Mesendoderm (in vitro differentiated cells): Measurements from ENCODE around the gene FOXS1.

ENCODE experiments used
- DNase-seq: peaks from one replicate; pipeline ENCODE4 v3.0.0; 2013
- H2AK5ac ChIP-seq: 2 replicates; pipeline ENCODE4 v1.6.1; 2013; ENCODE audit warnings: low read length, inconsistent platforms
- H2BK120ac ChIP-seq: 2 replicates; pipeline ENCODE4 v1.6.1; 2013; ENCODE audit warnings: low read depth, mild to moderate bottlenecking, low read length, moderate library complexity, mixed read lengths
- H2BK15ac ChIP-seq: replicated peaks from 2 replicates; pipeline ENCODE4 v1.6.1; 2013; ENCODE audit warnings: low read depth, mild to moderate bottlenecking, moderate library complexity
- H2BK5ac ChIP-seq: 2 replicates; pipeline ENCODE4 v1.6.1; 2013; ENCODE audit warnings: low read length, inconsistent platforms
- H3K18ac ChIP-seq: 2 replicates; pipeline ENCODE4 v1.6.1; 2013; ENCODE audit warnings: mild to moderate bottlenecking, low read length, mixed read lengths
- H3K23ac ChIP-seq: one replicate; pipeline ENCODE4 v1.6.1; 2013; ENCODE audit warnings: low read length
- H3K27ac ChIP-seq: 2 replicates; pipeline ENCODE4 v1.5.1; 2013; ENCODE audit warnings: low read depth, mild to moderate bottlenecking, inconsistent platforms, low read length, moderate library complexity
- H3K27me3 ChIP-seq: 2 replicates; pipeline ENCODE4 v1.6.1; 2013; ENCODE audit warnings: low read length, control low read depth, mild to moderate bottlenecking, inconsistent platforms; ENCODE audit not compliant: insufficient read depth, poor library complexity
- H3K36me3 ChIP-seq: 2 replicates; pipeline ENCODE4 v1.6.1; 2013; ENCODE audit warnings: low read length, inconsistent platforms; ENCODE audit not compliant: control insufficient read depth, insufficient read depth
- H3K4ac ChIP-seq: one replicate; pipeline ENCODE4 v1.6.1; 2013; ENCODE audit warnings: low read depth, mild to moderate bottlenecking, low read length, moderate library complexity
- H3K4me1 ChIP-seq: 2 replicates; pipeline ENCODE4 v1.6.1; 2013; ENCODE audit warnings: low read depth, low read length, inconsistent platforms; ENCODE audit not compliant: control insufficient read depth
- H3K4me2 ChIP-seq: 2 replicates; pipeline ENCODE4 v1.6.1; 2013; ENCODE audit warnings: low read length
- H3K4me3 ChIP-seq: 2 replicates; pipeline ENCODE4 v1.5.1; 2013; ENCODE audit warnings: mild to moderate bottlenecking, low read length
- H3K56ac ChIP-seq: one replicate; pipeline ENCODE4 v1.6.1; 2013; ENCODE audit warnings: low read length
- H3K79me1 ChIP-seq: 2 replicates; pipeline ENCODE4 v1.6.1; 2013; ENCODE audit warnings: low read length, inconsistent platforms
- H3K79me2 ChIP-seq: 2 replicates; pipeline ENCODE4 v1.6.1; 2013; ENCODE audit warnings: mild to moderate bottlenecking, low read length; ENCODE audit not compliant: control insufficient read depth, insufficient read depth
- H3K9ac ChIP-seq: 2 replicates; pipeline ENCODE4 v1.6.1; 2013; ENCODE audit warnings: low read length, inconsistent platforms
- H4K5ac ChIP-seq: one replicate; pipeline ENCODE4 v1.6.1; 2013; ENCODE audit warnings: low read length
- H4K8ac ChIP-seq: one replicate; pipeline ENCODE4 v1.6.1; 2013; ENCODE audit warnings: low read depth, mild to moderate bottlenecking, control low read depth, low read length, moderate library complexity
- WGBS: extraction: QIAGEN DNeasy Blood & Tissue Kit; methylation state at CpG from one replicate; pipeline ENCODE4 v1.1.7; 2013; ENCODE audit warnings: low lambda C conversion rate, missing lambda C conversion rate; ENCODE audit not compliant: insufficient coverage; ENCODE audit errors: extremely low coverage; 5-methylcytosine and 5-hydroxymethylcytosine counted together

Gene FOXS1

DNA sequence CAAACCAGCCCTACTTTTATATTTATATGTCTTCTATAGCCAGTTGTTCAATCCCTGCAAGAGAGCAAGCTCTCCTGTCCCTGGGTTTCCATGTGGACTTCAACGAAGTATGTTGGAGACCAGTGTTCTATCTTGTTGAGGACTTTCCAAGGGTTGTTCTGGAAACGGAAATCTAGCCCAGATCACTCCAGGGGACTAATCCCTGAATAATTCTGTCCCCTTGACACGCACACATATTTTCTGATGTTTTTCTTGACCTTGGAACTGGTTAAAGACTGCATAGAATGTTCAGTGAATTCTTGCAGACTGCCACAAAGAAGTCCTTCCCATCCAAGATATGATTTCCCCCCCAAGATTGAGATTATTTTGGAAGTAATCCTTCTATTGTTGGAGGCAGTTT, 35.7 kb downstream of the FOXS1 start:
- Histone ChIP-seq H3K18ac (no peak overlapping the region), H3K4me2 (no peak overlapping the region), H2BK120ac (no peak overlapping the region), H3K79me1 (no peaks in the 10 kb centered on the region), H3K79me2 (no peaks in the 10 kb centered on the region), H2BK15ac (no peak overlapping the region), H3K36me3 (peaks cover 3% of the 10 kb centered on the region), H3K9ac (no peak overlapping the region), H3K23ac (no peak overlapping the region), H3K4me1 (no peaks in the 10 kb centered on the region), H3K27ac (no peak overlapping the region), H4K8ac (no peak overlapping the region), H2AK5ac (no peak overlapping the region), H3K4ac (no peak overlapping the region), H4K5ac (no peak overlapping the region), H3K27me3 (no peaks in the 10 kb centered on the region), H3K4me3 (no peak overlapping the region), H3K56ac (no peak overlapping the region), H2BK5ac (no peak overlapping the region)
- DNase-seq = no peak
- WGBS = no CpG with 5 or more reads among the region's 3 CpGs

DNA sequence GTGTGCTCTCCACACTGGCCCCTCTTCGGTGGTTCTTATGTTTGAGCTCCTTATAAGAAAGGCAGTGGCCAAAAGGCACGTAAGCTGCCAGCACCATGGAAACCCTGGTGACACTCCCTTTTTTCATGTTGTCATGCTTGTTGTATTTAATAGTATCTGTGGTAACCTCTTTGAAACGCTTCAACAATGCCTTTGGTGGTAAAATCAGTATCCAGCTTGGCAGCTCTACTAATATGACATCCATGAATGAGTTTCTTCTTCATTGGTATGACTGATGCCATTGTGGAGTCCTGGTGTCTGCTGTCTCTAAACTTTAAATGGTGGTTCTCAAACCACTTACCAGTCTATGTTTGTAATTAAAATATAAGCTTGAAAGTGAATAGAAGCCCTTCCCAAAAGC, 36.9 kb downstream of the FOXS1 start:
- Histone ChIP-seq H3K4me2 (no peak overlapping the region), H2AK5ac (no peak overlapping the region), H3K4ac (no peak overlapping the region), H3K23ac (no peak overlapping the region), H3K56ac (no peak overlapping the region), H3K27ac (no peak overlapping the region), H3K4me3 (no peak overlapping the region), H4K8ac (no peak overlapping the region), H4K5ac (no peak overlapping the region), H3K9ac (no peak overlapping the region), H2BK15ac (no peak overlapping the region), H3K27me3 (no peaks in the 10 kb centered on the region), H3K18ac (no peak overlapping the region), H3K79me1 (no peaks in the 10 kb centered on the region), H3K36me3 (peaks cover 3% of the 10 kb centered on the region), H3K4me1 (no peaks in the 10 kb centered on the region), H2BK120ac (no peak overlapping the region), H2BK5ac (no peak overlapping the region), H3K79me2 (no peaks in the 10 kb centered on the region)
- DNase-seq = no peak
- WGBS = no CpG with 5 or more reads among the region's 3 CpGs

DNA sequence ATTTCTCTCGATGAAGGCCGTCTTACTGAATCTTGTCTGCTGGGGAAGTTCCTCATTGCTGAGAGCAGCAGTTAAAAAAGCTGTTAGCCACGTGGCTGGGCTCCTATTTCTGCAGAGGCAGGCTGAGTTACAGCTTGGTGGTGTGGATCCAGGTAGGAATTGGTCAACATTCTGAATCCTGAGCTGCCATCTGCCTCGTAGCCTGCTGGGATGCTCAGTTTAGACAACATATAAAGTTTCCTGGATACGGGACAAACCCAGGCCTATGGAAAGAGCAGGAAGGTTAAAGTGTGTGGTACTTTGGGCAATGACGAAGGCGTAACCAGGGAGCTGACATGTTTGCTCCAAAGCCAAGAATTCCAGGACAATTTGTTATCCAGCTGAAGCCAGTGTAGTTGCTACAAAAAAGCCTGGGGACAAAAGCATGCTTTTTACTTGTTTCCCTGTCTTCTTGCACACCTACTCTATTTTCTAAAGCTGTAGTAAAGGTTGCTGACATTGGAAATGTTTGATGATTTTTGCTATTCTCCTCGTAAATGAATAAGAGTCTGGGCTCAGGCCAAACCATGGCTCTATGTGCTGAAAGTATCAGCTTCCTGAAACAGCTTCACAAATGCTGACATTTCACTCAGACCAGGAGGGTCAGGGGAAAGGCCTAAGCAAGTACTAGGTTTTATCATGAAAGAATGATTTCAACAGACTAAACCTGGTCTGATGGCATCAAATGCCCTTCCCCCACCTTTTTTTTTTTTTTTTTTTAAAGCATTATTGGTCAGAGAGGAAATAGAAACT, 38.6 kb downstream of the FOXS1 start:
- H3K27ac ChIP-seq = no peak overlapping the region
- H3K18ac ChIP-seq = no peak overlapping the region
- no peak for DNase-seq
- peaks cover 3% of the 10 kb centered on the region for H3K36me3 ChIP-seq
- H3K4me1 ChIP-seq = no peaks in the 10 kb centered on the region
- H2BK120ac ChIP-seq = no peak overlapping the region
- H3K79me2 ChIP-seq = no peaks in the 10 kb centered on the region
- H3K79me1 ChIP-seq = no peaks in the 10 kb centered on the region
- no peak overlapping the region for H3K23ac ChIP-seq
- H2AK5ac ChIP-seq = no peak overlapping the region
- no peak overlapping the region for H3K56ac ChIP-seq
- no peaks in the 10 kb centered on the region for H3K27me3 ChIP-seq
- H3K9ac ChIP-seq = no peak overlapping the region
- H2BK5ac ChIP-seq = no peak overlapping the region
- no peak overlapping the region for H2BK15ac ChIP-seq
- H4K5ac ChIP-seq = no peak overlapping the region
- no peak overlapping the region for H3K4me2 ChIP-seq
- no CpG with 5 or more reads among the region's 8 CpGs for WGBS
- H4K8ac ChIP-seq = no peak overlapping the region
- no peak overlapping the region for H3K4me3 ChIP-seq
- H3K4ac ChIP-seq = no peak overlapping the region

DNA sequence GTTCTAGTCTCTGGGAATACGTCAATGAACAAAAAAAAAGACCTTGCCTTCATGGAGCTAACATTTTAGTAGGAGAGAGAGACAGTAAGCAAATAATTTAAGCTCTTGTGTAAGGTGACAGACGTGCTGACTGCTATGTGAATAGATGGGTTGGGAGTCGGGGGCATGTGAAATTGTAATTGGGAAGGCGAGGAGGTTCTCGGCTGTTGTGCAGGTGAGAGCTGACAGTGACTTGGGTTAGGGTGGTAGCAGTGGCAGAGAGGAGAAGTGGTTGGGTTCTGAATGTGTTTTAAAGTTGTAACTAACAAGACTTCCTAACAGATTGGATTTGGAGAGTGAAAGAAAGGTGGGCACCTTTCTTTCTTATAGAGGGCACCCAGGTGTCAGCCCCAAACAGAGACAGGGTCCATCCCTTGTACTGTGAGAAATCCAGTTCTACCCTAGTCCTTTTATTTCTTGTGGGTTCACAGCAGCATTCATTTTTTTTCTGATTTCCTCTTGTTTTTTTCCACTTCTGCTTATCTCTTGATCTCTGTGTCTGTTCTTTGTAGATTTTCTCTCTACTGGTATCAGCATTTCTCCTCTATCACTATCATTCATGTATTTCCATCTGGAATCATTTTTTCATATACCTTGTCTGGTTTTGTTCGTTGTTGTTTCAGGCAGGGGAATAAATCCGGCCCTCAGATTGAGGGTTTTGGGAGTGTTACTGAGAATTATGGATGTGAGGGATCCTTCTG, 41.7 kb downstream of the FOXS1 start:
- H3K4me1 ChIP-seq = no peaks in the 10 kb centered on the region
- no peak overlapping the region for H2BK15ac ChIP-seq
- WGBS = 100% methylated on average over 2 of the region's 7 CpGs
- H2BK120ac ChIP-seq = no peak overlapping the region
- no peak overlapping the region for H3K4me2 ChIP-seq
- peaks cover 9% of the 10 kb centered on the region for H3K36me3 ChIP-seq
- no peak overlapping the region for H3K18ac ChIP-seq
- H3K23ac ChIP-seq = no peak overlapping the region
- no peak overlapping the region for H3K9ac ChIP-seq
- H3K4me3 ChIP-seq = no peak overlapping the region
- no peak overlapping the region for H2BK5ac ChIP-seq
- no peaks in the 10 kb centered on the region for H3K27me3 ChIP-seq
- no peak overlapping the region for H3K27ac ChIP-seq
- H4K8ac ChIP-seq = no peak overlapping the region
- no peaks in the 10 kb centered on the region for H3K79me2 ChIP-seq
- H3K4ac ChIP-seq = no peak overlapping the region
- no peak overlapping the region for H4K5ac ChIP-seq
- DNase-seq = no peak
- no peak overlapping the region for H3K56ac ChIP-seq
- no peaks in the 10 kb centered on the region for H3K79me1 ChIP-seq
- H2AK5ac ChIP-seq = no peak overlapping the region

DNA sequence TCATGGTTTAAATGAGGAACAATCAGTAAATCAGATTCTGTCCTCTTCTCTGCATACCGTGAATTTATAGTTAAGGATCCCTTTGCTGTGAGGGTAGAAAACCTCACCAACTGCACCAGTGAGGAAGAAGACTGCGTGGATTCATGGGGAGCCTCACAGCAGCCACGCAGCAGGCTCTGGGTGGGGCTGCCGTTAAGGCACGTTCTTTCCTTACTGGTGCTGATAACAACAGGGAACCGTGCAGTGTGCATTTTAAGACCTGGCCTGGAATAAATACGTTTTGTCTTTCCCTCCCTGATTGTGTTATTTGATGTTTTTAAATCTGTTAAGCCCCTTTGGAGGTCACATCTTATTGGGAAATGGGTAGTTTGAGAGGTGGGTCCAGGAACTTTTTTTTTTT, 43.9 kb downstream of the FOXS1 start:
- WGBS = no CpG with 5 or more reads among the region's 7 CpGs
- no peak for DNase-seq
- H3K79me2 ChIP-seq = no peaks in the 10 kb centered on the region
- no peak overlapping the region for H2BK5ac ChIP-seq
- H4K5ac ChIP-seq = no peak overlapping the region
- H2AK5ac ChIP-seq = no peak overlapping the region
- no peak overlapping the region for H3K18ac ChIP-seq
- no peak overlapping the region for H3K4me2 ChIP-seq
- H3K56ac ChIP-seq = no peak overlapping the region
- no peak overlapping the region for H3K23ac ChIP-seq
- no peaks in the 10 kb centered on the region for H3K4me1 ChIP-seq
- H3K9ac ChIP-seq = no peak overlapping the region
- no peak overlapping the region for H3K4me3 ChIP-seq
- no peak overlapping the region for H4K8ac ChIP-seq
- H3K79me1 ChIP-seq = no peaks in the 10 kb centered on the region
- H3K4ac ChIP-seq = no peak overlapping the region
- peaks cover 15% of the 10 kb centered on the region for H3K36me3 ChIP-seq
- no peak overlapping the region for H2BK15ac ChIP-seq
- H3K27me3 ChIP-seq = no peaks in the 10 kb centered on the region
- no peak overlapping the region for H3K27ac ChIP-seq
- H2BK120ac ChIP-seq = no peak overlapping the region
